Measurements from ENCODE around the gene MCAM.

MCAM gene

DNA sequence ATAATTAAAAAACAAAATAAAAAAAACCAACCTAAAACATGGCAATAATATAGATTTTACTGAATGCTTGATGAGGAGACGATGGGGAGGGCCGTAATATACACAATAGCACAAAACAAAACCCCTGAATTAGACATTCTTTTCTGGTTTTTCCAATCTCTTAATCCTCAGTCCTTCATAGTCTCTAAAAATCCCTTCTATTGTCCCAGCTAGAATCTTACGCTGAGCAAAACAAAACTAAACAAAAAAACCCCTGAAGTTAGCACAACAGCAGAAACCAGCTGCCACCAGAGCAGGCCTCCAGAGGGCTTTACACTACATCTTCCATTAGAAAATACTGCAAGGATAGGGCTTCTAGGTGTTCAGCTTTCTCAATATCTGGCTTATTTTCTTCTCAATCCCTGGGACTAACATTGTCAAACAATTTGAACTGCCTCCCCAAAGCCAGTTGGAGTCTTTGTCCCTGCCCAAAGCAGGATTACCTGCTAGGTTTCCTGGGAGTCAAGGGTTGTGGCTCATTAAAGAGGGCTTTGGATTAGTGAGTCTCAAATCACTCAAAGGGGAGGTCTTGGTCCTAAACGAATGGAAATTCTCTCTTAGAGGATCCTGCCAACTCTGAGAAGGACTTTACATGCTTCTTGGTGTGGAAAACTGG lies 15.3 kb upstream of the MCAM start:
- no peak for DNase-seq (ENCODE audit: low read depth in 2 of 2, low spot score in 1 of 2)

DNA sequence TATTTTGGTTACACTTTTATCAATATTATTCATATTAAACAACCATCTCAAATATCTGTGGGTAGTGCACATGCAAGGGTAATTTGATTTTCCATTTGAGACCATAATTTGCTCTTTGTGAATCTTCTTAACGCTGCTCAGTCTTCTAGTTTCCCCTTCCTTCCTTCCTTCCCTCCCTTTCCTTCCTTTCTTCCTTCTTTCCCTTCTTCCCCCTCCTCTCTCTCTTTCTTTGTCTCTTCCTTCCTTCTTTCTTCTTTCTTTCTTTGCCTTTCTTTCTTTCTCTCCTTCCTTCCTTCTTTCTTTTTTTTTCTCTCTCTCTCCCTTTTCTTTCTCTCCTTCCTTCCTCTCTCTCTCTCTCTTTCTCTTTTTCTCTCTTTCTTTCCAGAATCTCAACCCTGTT lies 13.3 kb upstream of the MCAM start:
- DNase-seq (ENCODE audit: low read depth in 2 of 2, low spot score in 1 of 2): no peak

DNA sequence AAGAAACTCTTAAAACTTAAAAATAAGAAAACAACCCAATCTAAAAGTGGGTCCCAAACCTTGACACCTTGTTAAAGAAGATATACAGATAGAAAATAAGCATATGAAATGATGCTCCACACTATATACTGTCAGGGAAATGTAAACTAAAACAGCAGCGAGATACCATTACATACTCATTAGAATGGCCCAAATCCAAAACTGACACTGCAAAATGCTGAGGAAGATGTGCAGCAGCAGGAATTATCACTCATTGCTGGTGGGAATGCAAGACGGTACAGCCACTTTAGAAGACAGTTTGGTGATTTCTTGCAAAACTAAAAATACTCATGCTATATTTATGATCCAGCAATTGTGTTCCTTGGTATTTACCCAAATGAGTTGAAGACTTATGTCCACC lies 12.4 kb upstream of the MCAM start:
- DNase-seq (ENCODE audit: low read depth in 2 of 2, low spot score in 1 of 2): no peak

DNA sequence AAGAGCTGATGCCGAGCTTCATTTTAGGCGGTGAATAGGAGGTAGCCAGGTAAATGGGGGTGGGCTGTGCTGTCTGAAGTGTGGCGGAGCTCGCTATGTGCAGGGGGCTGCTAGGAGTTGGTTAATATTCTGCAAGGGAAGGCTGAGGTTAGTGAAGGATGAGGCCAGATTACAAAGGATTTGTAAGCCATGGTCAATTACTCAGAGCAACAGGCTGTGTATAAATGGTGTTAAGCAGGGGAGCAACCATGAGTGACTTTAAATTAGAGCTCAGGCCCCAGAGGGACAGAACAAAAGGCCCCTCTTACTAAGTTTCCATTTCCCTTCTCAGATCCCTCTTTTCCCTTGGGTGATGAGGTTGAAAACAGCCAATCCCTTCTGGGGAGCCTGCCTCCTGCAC lies 7.3 kb upstream of the MCAM start:
- DNase-seq (ENCODE audit: low read depth in 2 of 2, low spot score in 1 of 2): no peak

DNA sequence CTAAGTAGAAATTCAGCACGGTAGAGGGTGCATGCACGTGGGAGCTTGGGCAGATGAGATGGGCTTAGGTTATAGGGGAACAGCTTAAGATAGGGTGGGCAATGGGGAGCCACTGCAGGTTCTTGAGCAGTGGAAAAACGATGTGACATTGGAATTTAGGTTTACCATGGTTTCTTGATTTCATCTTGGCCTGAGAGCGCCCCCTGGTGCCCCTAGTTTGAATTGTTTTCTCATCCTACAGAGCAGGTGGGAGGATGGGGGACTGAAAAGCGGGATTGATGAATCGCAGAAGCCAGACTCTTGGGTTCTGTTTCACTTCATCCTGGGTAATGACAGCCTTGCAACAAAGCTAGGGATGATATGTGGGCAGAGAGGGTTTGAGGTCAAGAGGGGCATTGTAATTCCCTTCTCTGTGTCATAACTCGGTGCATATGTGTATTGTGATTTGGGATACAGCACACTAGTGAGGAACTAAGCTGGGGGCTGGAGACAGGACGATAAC lies 6.7 kb upstream of the MCAM start:
- DNase-seq (ENCODE audit: low read depth in 2 of 2, low spot score in 1 of 2): peak; percentile 69

DNA sequence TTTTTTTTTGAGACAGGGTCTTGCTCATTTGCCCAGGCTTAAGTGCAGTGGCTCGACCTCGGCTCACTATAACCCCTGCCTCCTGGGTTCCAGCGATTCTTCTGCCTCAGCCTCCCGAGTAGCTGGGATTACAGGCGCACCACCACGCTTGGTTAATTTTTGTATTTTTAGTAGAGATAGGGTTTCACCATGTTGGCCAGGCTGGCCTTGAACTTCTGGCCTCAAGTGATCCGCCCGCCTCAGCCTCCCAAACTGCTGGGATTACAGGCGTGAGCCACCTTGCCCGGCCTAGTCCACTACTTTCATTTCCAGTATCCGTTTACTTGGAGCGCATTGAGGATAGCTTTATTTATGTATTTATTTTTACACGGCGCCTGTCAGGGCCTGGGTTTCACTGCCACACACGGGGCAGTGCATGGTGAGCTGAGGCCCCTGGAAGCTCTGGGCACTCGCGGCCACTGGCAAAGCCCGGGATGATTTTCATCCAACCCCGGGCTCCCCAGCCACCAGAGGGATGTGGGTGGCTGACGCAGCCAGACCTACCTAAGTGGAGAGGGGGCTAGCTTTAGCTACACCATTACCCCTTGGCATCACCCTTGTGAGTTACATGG lies 6.1 kb upstream of the MCAM start:
- no peak for DNase-seq (ENCODE audit: low read depth in 2 of 2, low spot score in 1 of 2)

DNA sequence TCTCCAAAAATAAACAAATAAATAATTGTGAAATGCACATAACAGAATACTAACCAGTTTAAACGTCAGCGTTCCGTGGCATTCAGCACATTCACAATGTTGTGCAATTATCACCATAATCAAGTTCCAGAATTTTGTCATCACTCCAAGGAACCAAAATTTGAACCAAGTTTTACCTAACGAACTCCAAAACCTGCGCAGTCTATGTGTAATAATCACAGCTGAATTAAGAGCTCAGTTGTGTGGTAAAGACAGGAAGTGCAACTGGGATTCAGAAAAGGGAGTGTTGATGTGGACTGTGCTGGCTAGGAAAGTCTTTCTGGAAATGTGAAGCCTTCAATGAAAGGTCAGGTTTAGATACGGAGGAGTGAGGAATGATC lies 5.4 kb upstream of the MCAM start:
- no peak for DNase-seq (ENCODE audit: low read depth in 2 of 2, low spot score in 1 of 2)

DNA sequence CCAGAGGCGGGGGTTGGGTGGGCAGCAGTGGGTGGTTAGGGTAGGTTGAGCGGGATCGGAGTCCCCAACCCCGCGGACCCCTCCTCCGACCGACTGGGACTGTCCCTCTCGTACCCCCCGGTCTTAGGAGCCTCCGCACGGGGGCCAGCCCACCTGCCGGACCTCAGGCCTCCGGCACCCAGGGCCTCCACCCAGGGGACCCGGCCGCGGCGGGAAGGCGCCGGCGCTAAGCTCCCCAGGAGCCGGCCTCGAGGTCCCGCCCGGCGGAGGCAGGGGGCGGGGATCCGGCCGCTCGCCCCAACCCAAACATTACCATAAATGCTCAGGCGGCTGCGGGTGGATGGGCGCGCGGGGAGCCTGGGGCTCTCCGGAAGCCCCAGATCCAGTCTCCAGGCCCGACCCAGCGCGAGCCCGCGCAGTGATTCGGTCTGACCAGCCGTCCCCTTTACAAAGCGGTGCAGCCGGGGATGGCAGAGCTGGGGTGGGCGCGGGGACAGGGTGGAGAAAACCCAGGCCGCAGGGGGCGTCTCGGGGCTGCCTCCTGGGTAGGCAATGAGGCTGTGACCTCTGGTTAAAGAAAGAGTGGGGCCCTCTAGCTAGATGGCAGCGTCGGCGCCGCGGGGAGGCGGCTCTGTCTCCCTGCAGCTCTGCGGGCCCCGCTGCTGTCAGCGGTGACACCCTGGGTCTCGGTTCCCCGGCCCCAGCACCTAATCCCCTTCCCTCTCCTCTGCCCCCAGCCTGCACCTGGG lies 4.0 kb upstream of the MCAM start:
- DNase-seq (ENCODE audit: low read depth in 2 of 2, low spot score in 1 of 2): no peak

DNA sequence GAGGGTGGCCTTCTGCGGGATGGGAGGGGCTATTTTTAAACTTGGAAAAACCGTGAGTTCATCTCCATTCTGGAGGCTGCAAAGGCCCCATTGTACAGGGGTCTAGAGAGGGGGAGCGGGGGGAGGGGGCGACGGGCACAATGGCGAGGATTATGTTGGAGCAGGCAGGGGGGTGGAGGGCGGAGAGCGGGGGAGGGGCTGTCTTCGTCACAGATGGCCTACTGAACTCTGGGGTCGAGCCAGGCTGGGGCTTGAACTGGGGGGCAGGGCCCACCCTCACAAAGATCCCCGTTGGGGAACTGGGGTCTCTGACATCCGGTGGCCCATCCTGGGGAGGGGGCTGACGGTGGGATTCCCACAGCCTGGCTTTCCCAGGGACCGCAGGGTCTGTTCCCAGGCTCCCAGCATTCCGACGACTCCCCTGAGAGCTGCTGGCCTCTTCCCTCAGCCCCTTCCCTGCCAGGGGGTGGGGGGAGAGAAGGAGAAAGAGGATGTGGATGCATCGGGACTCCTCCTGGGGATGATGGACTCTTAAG lies 3.4 kb upstream of the MCAM start:
- DNase-seq (ENCODE audit: low read depth in 2 of 2, low spot score in 1 of 2): no peak

DNA sequence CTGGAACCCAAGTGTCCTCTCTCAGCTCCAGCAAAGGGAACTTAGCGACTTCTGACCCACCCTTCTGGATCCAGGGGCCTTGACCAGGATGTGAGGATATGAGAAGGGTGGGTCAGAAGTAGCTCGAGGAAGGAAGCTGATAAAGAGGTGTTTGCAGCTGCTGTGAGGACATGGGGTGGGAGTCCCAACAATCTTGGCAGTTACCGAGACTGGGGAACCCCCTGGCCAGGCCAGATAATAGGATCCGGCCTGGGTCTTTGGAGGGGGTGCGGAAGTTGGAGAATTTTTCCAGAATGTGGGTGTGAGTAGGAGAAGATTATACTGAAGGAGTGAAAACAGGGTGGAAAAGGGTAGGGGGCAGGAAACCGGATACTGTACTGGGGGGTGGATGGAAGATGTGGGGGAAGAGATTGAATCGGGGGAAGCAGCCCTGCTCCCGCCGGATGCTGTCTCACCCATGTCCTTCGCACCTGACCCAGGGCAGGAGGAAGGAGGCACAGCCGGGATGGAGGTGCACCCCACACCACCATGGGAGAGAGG lies 2.8 kb upstream of the MCAM start:
- no peak for DNase-seq (ENCODE audit: low read depth in 2 of 2, low spot score in 1 of 2)

DNA sequence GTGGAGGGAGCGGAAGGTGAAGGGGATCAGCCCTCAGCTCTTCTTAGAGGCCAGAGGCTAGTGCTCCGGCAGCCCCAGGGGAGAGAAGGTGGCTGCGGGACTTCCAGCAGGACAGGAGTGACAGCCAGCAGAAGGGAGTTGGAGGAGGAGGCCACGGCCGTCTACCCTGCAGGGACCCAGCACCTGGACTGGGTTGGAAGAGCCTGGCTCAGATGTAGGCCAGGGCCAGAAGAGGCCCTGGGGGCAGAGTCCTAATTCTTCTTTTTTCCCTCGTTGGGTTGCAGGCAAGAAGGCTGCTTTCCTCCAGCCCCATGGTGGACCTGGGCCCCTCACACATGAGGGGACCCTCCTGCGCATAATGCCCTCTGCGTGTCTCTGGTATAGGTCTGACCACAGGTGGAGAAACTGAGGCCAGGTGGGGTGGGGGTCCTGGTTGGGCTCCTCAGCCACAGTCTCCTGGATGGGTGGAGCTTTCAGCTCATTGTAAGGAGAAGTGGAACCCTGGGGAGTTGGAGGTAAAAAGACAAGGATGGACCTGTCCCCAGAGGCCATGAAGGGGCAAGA lies 2.3 kb upstream of the MCAM start:
- DNase-seq (ENCODE audit: low read depth in 2 of 2, low spot score in 1 of 2): no peak

DNA sequence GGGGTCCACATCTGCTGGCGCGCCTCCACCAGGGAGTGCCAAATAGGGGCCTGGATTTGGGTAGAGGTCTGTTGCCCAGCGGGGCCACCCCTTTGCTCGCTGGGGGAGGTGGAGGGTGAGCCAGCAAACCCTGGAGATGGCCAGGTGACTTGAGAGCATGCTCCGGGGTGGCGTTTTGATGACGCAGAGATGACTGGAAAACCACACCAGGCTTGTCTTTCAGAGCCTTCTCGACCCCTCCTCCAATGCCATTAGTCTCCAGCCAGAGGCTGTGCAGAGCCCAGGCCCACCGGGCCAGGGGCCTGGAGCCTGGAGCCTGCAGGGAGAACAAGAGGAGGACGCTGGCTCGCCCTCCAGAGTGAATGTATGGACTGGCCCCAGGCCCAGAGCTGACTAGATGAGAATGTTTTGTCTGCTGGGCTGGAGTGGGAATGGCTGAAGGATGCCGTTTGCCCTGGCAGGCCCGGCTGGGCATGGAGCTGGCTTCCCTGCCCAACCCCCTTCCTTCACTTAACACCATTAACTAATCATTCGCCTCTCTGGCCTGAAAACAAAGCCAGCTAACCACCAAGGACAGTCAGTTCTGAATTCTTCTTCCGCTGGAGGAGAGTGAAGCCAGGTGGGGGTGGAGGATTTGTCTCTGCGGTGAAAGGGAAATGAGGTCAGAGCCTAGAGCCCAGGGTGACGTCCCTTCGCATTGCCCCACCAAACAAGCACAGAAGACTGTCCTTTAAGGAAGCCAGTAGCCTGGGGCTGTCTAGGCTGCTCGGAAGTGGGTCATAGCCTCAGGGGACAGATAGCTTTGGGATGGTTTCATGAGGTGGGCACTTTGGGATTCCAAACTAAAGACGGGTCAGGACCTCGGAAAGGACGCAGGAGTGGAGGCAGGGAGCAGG lies 1.6 kb upstream of the MCAM start:
- DNase-seq (ENCODE audit: low read depth in 2 of 2, low spot score in 1 of 2): no peak

DNA sequence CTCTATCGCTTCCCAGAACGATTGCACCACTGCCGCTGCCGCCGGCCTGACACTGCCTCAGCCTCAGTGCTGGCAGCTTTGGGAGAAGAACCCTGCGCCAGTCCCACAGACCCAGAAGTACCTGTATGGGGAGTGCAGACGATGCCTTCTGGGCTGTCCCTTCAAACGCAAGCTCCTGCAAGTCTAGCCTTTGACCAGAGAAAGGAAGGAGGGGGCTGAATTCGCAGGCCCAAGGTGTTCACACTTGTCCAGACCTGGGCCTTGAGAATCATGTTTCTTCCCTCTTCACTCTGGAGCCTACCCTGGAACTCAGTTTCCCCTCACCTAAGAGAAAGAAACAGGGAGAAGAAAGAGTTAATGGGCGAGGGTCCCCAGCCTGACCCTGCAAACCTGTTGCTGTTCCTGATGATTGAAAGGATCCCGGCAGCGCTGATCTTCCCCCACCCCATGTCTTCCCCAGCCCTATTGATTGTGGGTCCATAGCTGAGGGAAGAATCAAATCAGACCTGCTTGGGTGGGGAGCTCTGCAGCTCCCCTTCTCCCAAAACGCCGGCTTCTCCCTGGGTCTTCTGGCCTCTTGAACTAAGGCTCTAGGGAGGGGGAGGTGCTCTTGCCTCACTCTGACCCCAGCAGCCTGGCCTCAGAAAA lies 786 bp upstream of the MCAM start:
- no peak for DNase-seq (ENCODE audit: low read depth in 2 of 2, low spot score in 1 of 2)

DNA sequence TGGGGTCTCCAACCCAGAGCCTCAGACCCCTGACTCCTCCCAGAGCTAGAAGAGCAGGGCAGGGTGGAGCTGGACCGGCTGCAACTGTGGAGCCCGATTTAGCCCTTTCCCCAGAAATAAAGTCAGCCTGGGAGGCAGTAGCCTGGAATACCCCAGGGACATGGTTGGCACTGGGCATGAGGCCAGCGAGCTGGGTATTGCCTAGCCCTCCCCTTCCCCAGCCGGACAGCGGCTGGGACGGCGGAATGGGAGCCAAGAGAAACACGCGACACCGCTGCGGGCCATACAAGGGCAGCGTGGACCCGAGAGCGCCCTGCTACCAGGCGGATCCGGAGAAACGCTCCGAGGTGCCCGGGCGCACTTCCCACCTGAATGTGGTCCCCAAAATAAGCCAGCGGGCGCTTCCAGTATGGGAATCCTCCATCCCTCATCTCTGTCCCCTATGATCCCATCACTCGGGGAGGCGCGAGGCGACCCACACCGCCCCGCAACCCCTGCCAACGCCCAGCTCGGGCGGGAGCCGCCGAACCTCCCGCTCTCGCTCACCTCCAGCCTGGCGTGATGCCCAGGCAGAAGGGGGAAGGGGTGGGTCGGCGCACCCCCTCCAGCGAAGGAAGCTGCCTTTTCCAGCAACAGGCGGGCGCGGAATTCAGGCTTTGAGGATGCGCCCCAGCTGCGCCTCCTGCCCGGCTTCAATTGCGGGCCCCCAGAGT lies 758 bp downstream of the MCAM start:
- DNase-seq (ENCODE audit: low read depth in 2 of 2, low spot score in 1 of 2): no peak

DNA sequence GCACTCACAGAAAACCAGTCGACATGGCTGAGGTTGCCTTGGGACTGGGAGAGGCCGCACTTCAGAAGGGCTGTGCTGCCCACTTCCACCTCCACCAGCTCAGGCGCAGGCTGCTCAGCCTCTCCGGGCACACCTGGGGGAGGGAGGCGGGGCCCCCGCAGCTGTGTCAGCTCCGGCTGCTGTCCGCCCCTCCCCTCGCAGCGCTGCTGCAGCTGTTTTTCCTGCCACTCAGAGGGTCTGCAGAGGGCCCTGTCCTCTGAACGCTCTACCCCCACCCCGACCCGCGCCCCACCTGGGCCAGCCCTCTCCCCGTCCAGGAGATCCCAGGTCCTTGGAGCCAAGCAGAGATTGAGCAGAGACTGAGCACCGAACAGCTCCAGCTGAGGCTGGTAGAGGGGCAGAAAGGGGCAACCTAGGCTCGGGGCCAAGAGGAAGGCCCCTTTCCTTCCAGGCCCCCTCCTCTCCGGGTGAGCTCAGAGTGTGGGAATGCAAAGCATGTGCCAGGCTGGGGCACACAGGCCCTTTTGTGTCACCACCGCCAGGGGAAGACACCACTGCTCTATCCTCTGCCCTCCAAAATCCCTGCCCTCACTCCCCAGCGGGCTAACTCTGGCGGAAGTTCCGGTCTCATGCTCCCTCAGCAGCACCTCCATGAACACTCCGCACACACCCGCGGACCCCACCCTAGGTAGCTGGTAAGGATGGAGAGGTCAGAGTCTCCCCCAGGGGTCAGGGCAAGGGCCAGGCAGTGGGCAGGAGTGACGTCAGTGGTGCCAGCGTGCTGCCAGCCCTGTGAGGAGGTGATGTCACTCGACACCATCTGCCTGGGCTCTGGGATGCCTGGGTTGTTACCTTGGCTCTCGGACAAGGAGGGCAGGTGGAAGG lies 1.6 kb downstream of the MCAM start:
- DNase-seq (ENCODE audit: low read depth in 2 of 2, low spot score in 1 of 2): no peak

DNA sequence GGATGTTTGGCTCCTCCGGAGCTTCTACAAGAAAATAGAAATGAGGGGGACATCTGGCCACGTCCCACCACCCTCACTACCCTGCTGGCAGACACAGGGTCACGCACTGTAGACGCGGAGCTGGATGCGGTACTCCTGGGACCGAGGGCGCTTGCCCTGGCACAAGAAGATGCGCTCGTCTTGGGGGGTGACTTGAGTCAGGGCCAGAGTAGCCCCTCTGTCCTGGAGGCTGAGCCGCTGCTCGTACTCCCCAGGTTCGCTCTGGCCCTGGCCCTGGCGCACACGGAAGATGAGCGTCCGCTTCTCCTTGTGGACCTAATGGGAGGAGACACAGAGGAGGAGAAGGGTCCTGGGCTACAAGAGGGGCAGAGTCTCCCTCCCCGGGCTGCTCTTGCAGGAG lies 2.2 kb downstream of the MCAM start:
- DNase-seq (ENCODE audit: low read depth in 2 of 2, low spot score in 1 of 2): no peak

DNA sequence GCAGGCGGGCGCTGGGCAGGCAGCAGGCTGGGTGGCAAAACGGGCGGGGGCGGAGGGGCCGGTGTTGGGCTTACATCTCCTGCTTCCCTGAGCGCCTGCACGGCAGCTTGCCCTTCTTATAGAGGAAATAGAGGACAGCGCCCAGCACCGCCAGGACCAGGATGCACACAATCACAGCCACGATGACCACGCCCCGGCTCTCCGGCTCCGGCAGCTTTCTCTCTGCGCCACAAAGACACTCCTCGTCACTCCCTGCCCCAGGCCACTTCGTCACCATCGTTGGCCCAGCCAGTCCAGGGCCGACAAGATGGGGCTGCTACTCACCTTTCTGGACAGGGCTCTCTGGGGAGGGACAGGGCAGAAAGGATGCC lies 6.3 kb downstream of the MCAM start:
- DNase-seq (ENCODE audit: low read depth in 2 of 2, low spot score in 1 of 2): no peak

DNA sequence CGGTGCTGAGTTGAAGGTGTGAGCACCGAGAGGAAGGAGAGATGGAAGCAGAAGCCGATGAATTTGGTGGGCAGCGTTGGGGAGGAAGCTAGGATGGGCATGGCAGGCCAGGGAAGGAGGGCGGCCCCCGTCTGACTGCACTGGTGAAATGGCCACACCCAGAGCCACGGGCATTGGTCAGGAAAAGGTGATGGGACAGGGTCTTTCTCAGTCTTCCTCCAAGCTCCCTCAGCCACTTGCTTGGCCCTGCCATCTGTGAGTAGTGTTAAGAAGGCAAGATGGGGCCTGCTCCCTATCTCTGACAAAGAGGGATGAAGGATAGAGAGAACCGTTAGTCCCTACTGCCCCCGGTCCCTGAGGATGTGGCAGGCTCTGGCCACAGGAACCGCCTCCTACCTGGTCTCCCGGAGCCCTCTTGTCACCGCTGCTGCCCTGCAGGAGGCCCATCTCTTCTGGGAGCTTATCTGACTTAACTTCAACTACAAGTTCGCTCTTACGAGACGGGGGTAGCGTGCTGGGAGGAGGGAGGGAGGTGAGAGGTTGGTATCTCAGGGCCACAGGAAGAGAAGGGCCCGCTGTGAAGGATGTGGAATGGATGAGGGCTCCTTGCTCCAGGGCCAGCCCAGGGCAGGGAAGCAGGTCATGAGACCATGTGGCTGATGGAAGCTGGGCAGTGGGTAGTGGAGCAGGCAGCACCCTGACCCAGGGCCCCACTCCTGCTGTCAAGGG lies 6.8 kb downstream of the MCAM start:
- no peak for DNase-seq (ENCODE audit: low read depth in 2 of 2, low spot score in 1 of 2)

Measured in stimulated activated CD8-positive, alpha-beta memory T cell treated with anti-CD3 and anti-CD28 coated beads, Interleukin-4, amount 100 ng/mL, for 1 hour (primary cell).